ENCODE data around the gene NCKAP1.
"Not testable (repeated sequence)": the region's sequence is repeated elsewhere in the genome, so short reads cannot be mapped to it uniquely, and the experiment has no call there.

The NCKAP1 gene

DNA sequence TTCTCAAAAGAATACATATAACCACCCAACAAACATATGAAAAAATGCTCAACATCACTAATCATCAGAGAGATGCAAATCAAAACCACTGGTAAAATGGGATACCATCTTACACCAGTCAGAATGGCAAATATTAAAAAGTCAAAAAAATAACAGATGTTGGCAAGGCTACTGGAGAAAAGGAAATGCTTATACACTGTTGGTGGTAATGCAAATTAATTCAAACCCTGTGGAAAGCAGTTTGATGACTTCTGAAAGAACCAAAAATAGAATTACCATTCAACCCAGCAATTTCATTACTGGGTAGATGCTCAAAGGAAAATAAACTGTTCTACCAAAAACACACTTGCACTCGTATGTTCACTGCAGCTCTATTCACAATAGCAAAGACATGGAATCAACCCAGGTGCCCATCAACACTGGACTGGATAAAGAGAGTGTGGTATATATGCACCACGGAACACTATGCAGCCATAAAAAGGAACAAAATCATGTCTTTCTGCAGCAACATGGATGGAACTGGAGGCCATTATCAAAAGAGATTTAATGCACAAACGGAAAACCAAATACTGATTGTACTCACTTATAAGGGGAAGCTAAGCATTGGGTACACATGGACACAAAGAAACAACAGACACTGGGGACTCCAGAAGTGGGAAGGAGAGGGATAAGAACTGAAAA, 38.8 kb downstream of the NCKAP1 start:
- no peak for ATAC-seq
- DNase-seq, result no peak
- Mint-ChIP-seq H3K27ac (no peak overlapping the region), H3K4me1 (no peaks in the 10 kb centered on the region), H3K27me3 (no peaks in the 10 kb centered on the region), H3K4me3 (no peak overlapping the region), H3K9me3 (no peaks in the 10 kb centered on the region), H3K36me3 (ENCODE audit: low read depth) (no peaks in the 10 kb centered on the region)

DNA sequence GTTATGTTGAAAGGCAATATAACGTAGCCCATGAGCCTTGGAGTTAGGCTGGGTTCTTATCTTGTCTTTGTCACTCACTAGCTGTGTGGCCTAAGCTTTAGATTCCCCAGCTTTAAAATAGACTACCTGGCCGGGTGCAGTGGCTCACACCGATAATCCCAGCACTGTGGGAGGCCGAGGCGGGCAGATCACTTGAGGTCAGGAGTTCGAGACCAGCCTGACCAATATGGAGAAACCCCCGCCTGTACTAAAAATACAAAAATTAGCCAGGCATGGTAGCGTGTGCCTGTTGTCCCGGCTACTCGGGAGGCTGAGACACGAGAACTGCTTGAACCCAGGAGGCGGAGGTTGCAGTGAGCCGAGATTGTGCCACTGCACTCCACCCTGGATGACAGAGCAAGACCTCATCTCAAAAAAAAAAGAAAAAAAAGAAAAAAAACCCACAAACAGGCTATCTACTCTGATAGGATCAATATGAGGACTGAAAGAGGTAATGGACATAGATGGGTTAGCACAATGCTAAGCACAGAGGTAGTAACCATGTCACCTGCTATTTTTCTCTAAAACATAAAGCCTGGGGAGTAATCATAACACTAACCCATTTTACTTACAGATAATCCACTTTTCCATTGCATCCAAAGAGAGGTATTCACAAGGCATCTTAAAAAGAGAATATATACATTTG, 43.9 kb downstream of the NCKAP1 start:
- H3K4me1 Mint-ChIP-seq, result no peaks in the 10 kb centered on the region
- H3K27me3 Mint-ChIP-seq, result no peaks in the 10 kb centered on the region
- DNase-seq (no peak), ATAC-seq (no peak)
- H3K27ac Mint-ChIP-seq, result no peak overlapping the region
- no peak overlapping the region for H3K4me3 Mint-ChIP-seq
- H3K9me3 Mint-ChIP-seq, result no peaks in the 10 kb centered on the region
- H3K36me3 Mint-ChIP-seq (ENCODE audit: low read depth), result no peaks in the 10 kb centered on the region

DNA sequence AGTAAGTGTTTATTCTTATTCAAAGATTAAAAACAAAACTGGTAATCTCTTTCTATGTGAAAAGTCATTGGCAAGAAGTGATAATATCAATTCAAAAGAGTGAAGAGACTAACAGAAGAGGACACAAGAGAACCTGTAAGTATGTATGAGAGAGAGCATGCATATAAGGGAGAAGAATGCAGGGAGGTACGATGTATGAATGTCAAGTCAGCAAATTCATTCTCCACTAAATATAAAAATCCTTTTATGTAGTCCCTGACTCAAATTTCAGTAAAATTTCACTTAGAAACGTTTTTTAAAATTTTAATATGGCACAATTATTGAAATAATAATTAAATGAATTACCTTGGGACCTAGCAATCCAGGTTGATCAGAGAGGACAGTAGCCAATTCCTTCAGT, 55.3 kb downstream of the NCKAP1 start:
- no peaks in the 10 kb centered on the region for H3K9me3 Mint-ChIP-seq
- H3K36me3 Mint-ChIP-seq (ENCODE audit: low read depth), result peaks cover 3% of the 10 kb centered on the region
- no peak overlapping the region for H3K27ac Mint-ChIP-seq
- DNase-seq (no peak), ATAC-seq (no peak)
- H3K27me3 Mint-ChIP-seq, result peaks cover 2% of the 10 kb centered on the region
- no peaks in the 10 kb centered on the region for H3K4me1 Mint-ChIP-seq
- no peak overlapping the region for H3K4me3 Mint-ChIP-seq

DNA sequence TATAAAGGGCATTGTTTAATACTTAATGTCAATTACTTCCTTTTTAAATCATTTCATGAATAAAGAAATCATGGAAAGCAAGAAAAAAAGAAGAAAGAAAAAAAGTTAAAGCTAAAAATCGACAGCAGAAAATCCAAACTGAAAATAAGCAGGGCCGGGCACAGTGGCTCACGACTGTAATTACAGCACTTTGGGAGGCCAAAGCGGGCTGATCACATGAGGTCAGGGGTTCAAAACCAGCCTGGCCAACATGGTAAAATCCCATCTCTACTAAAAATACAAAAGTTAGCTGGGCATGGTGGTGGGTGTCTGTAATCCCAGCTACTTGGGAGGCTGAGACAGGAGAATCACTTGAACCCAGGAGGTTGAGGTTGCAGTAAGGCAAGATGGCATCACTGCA, 56.8 kb downstream of the NCKAP1 start:
- not testable (repeated sequence) for ATAC-seq; H3K36me3 Mint-ChIP-seq (ENCODE audit: low read depth); H3K4me1 Mint-ChIP-seq; H3K27ac Mint-ChIP-seq; H3K9me3 Mint-ChIP-seq; H3K4me3 Mint-ChIP-seq; DNase-seq; H3K27me3 Mint-ChIP-seq

DNA sequence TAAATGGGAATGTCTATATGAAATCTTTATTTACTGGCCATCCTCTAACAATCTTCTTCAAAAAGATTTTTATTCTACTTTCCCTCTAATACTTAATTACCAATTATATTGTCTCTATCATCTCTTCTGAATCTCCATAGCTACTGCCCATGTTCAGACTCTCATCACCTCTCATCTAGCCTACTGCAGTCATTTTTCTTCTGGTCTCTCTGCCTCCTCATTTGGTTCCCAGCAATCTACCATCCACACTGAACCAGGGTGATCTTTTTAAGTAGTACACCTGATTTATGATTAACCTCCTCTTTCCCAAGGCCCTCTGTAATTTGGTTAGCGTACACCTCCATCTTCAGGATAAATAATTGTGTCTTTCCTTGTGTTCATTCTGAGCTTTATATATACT, 57.6 kb downstream of the NCKAP1 start:
- peaks cover 3% of the 10 kb centered on the region for H3K36me3 Mint-ChIP-seq (ENCODE audit: low read depth)
- ATAC-seq (no peak), DNase-seq (no peak)
- H3K9me3 Mint-ChIP-seq, result no peaks in the 10 kb centered on the region
- no peak overlapping the region for H3K27ac Mint-ChIP-seq
- no peaks in the 10 kb centered on the region for H3K4me1 Mint-ChIP-seq
- peaks cover 2% of the 10 kb centered on the region for H3K27me3 Mint-ChIP-seq
- no peak overlapping the region for H3K4me3 Mint-ChIP-seq

DNA sequence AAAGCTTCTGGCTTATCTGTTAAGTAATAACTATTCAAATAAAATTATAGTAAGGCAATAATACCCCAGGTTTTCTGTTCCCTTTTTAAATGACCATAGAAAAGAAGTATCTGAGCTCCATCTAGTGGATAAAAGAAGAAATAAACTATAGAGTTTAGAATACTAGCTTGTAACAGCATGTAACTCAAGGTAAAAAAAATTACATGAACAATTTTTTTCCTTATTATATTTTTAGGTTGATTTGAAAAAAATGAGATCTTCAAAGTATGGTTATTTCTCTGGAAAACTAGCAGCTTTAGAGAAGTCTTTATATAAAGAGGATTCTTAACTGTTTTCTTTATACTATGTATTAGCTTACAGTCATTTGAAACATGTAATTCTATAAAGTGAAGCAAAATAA, 58.1 kb downstream of the NCKAP1 start:
- peaks cover 3% of the 10 kb centered on the region for H3K36me3 Mint-ChIP-seq (ENCODE audit: low read depth)
- no peaks in the 10 kb centered on the region for H3K9me3 Mint-ChIP-seq
- H3K4me1 Mint-ChIP-seq, result no peaks in the 10 kb centered on the region
- ATAC-seq, result no peak
- DNase-seq, result no peak
- H3K27ac Mint-ChIP-seq, result no peak overlapping the region
- H3K27me3 Mint-ChIP-seq, result peaks cover 2% of the 10 kb centered on the region
- no peak overlapping the region for H3K4me3 Mint-ChIP-seq

DNA sequence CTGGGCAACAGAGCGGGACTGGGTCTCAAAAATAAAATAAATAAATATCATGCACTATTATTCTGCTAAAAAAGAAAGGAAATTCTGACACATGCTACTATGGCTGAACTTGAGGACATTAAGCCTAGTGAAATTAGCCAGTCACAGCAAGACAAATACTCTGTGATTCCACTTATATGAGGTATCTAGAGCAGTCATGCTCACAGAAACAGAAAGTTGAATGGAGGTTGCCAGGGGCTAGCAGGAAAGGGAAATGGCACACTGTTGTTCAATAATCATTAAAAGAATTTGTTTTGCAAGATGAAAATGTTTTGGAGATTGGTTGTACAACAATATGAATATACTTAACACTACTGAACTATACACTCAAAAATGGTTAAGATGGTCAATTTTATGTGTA, 60.8 kb downstream of the NCKAP1 start:
- H3K27ac Mint-ChIP-seq, result no peak overlapping the region
- no peak for ATAC-seq
- H3K9me3 Mint-ChIP-seq, result no peaks in the 10 kb centered on the region
- DNase-seq, result no peak
- H3K4me3 Mint-ChIP-seq, result no peak overlapping the region
- H3K27me3 Mint-ChIP-seq, result peaks cover 2% of the 10 kb centered on the region
- peaks cover 3% of the 10 kb centered on the region for H3K36me3 Mint-ChIP-seq (ENCODE audit: low read depth)
- H3K4me1 Mint-ChIP-seq, result no peaks in the 10 kb centered on the region

DNA sequence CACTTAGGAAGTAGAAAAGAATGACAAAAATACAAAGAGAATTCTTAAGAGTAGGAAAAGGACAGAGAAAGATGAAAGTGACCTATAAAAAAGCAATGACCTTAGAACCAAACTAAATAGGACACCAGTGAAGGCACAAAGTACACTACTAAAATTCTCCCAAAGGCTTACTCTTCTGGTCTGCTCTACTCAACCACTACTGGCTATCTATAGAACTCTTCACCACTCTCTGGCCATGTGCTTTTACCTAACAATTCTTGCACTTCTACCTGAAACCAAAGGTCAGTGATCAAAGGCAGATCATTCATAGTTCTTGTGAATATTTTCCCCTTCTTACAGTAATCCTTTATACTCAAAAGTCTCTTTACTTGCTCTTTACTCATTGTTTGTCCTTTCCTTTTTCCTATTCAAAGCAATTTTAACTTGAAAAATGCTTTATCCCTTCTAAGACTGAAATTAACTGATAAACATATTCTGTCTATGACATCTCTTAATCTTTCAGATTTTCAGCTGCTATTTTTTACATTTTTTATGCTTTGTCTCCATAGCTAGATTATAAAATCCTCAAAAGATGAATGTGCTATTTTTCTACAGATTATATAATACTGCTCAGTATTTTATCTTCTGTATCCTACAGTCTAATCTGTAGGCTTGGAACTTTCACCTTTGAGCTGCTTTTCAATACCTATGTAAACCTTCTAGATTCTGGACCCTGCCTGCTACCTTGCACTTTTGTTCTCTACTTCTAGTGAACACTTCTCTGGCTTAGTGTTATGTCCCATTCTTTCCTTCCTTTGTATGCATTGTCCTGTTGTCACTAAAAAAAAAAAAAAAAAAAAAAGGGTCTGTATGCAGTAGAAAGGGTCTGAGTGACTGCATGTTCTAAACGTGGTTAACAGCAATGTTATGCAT, 64.6 kb downstream of the NCKAP1 start:
- Mint-ChIP-seq H3K9me3 (peaks cover 3% of the 10 kb centered on the region), H3K27me3 (no peaks in the 10 kb centered on the region), H3K36me3 (ENCODE audit: low read depth) (peaks cover 4% of the 10 kb centered on the region), H3K4me3 (no peak overlapping the region), H3K4me1 (no peaks in the 10 kb centered on the region), H3K27ac (no peak overlapping the region)
- no peak for DNase-seq
- ATAC-seq, result no peak

DNA sequence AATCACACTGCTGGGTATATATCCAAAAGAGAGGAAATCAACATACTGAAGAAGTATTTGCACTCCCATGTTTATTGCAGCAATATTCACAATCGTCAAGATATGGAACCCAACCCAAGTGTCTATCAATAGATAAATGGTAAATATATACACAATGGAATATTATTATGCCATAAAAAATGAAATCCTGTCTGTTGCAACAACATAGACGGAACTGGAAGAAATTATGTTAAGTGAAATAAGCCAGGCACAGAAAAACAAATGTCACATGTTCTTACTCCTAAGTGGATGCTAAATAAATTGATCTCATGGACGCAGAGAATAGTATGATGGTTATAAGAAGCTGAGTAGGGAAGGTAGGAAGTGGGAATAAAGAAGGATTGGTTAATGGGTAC, 65.7 kb downstream of the NCKAP1 start:
- H3K27ac Mint-ChIP-seq, result no peak overlapping the region
- H3K27me3 Mint-ChIP-seq, result no peaks in the 10 kb centered on the region
- no peaks in the 10 kb centered on the region for H3K4me1 Mint-ChIP-seq
- peaks cover 2% of the 10 kb centered on the region for H3K36me3 Mint-ChIP-seq (ENCODE audit: low read depth)
- peaks cover 3% of the 10 kb centered on the region for H3K9me3 Mint-ChIP-seq
- H3K4me3 Mint-ChIP-seq, result no peak overlapping the region
- ATAC-seq (no peak), DNase-seq (no peak)

DNA sequence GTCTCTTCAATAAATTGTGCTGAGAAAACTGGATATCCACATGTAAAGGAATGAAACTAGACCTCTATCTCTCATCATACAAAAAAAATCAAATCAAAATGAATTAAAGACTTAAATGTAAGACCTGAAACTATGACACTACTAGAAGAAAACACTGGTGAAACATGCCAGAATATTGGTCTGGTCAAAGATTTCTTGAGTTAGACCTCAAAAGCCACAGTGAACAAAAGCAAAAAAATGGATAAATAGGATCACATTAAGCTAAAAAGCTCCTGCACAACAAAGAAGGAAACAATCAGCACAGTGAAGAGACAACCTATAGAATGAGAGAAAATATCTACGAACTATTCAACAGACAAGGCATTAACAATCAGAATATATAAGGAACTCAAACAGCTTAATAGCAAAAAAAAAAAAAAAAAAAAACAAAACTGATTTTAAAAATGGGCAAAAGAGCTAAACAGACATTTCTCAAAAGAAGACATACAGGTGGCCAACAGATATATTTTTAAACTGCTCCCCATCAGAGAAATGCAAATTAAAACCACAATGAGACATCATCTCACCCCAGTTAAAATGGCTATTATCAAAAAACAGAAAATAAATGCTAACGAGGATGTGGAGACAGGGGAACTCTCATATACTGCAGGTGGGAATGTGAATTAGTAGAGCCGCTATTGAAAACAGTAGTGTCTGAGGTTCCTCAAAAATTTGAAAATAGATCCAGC, 66.3 kb downstream of the NCKAP1 start:
- Mint-ChIP-seq H3K36me3 (ENCODE audit: low read depth) (peaks cover 2% of the 10 kb centered on the region), H3K4me3 (no peak overlapping the region), H3K27me3 (no peaks in the 10 kb centered on the region), H3K9me3 (peaks cover 3% of the 10 kb centered on the region), H3K4me1 (no peaks in the 10 kb centered on the region), H3K27ac (no peak overlapping the region)
- ATAC-seq (no peak), DNase-seq (no peak)

DNA sequence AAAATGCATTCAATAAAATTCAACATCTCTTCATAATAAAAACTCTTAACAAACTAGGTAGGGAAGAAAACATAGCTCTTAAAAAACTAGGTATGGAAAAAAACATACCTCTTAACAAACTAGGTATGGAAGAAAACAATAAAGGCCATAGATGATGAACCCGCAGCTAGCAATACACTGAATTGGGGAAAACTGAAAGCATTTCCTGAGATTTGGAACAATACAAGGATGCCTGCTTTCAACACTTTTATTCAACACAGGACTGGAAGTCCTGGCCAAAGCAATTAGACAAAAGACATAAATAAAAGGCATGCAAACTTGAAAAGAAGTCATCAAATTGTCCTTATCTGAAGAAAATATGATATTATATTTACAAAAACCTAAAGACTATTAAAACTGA, 67.8 kb downstream of the NCKAP1 start:
- H3K27me3 Mint-ChIP-seq, result no peaks in the 10 kb centered on the region
- H3K27ac Mint-ChIP-seq, result no peak overlapping the region
- H3K9me3 Mint-ChIP-seq, result peaks cover 3% of the 10 kb centered on the region
- ATAC-seq (no peak), DNase-seq (no peak)
- H3K4me1 Mint-ChIP-seq, result no peaks in the 10 kb centered on the region
- no peak overlapping the region for H3K4me3 Mint-ChIP-seq
- peaks cover 2% of the 10 kb centered on the region for H3K36me3 Mint-ChIP-seq (ENCODE audit: low read depth)

DNA sequence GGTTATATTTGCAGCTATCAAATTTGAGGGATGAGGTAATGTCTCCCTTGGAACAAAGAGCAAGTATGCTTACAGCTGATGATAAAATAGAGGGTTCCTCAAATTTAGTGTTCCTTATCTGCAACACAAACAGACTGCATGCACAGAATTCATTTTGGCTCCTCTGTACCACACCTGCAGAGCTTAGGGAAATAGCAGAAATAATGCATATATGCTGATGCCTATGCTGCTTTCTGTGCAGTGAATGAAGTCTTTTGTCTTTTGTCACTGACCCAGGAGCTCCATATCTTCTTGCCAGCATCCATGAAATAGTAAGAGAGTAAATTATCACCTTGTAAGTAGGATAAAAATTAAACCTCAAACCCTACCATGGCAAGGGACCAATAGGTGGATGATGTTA, 69.8 kb downstream of the NCKAP1 start:
- DNase-seq, result no peak
- Mint-ChIP-seq H3K27ac (no peak overlapping the region), H3K36me3 (ENCODE audit: low read depth) (peaks cover 2% of the 10 kb centered on the region), H3K4me1 (no peaks in the 10 kb centered on the region), H3K4me3 (no peak overlapping the region), H3K27me3 (no peaks in the 10 kb centered on the region), H3K9me3 (peaks cover 3% of the 10 kb centered on the region)
- no peak for ATAC-seq

DNA sequence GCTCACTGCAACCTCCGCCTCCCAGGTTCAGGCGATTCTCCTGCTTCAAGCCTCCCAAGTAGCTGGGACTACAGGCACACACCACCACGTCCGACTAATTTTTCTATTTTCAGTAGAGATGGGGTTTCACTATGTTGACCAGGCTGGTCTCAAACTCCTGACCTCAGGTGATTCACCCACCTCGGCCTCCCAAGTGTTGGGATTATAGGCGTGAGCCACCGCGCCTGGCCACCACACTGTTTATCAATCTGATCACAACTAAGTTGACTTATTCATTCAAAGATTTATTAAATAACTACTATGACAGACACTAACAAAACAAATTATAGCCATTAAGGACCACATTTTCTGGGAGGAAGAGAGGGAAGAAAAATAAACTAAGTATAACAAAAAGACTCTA, 71.9 kb downstream of the NCKAP1 start:
- not testable (repeated sequence) for H3K4me1 Mint-ChIP-seq; H3K4me3 Mint-ChIP-seq; H3K27me3 Mint-ChIP-seq; H3K9me3 Mint-ChIP-seq; ATAC-seq; DNase-seq; H3K27ac Mint-ChIP-seq; H3K36me3 Mint-ChIP-seq (ENCODE audit: low read depth)

DNA sequence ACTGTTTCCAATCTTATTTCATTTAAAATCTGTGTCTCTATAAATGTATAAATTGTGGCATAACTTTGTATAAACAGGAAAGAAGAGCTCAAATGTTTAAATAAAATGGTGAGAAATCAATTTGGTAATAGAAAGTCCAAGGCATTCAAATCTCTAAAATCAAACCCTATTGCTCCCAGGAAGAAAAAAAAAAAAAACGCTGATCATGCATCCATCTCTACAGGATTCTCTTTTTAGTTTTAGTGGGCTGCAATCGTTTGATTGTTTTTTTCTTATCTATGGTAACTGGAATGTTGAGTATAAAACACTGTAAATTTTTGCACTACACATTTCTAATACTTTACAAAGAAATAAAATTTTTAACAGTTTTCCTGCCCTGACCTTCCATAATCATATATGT, 75.6 kb downstream of the NCKAP1 start:
- Mint-ChIP-seq H3K27ac (no peak overlapping the region), H3K4me3 (no peak overlapping the region), H3K4me1 (no peaks in the 10 kb centered on the region), H3K27me3 (no peaks in the 10 kb centered on the region), H3K36me3 (ENCODE audit: low read depth) (peaks cover 5% of the 10 kb centered on the region), H3K9me3 (no peaks in the 10 kb centered on the region)
- no peak for ATAC-seq
- DNase-seq, result no peak

Data from activated naive CD8-positive, alpha-beta T cell treated with anti-CD3 and anti-CD28 coated beads, Interleukin-2, amount 50 U/mL, for 24 hours (primary cell).